Stromal cell of bone marrow (primary cell): Measurements from ENCODE around the gene CRHR2.

Experiments
- DNase-seq: peaks from one replicate; pipeline ENCODE4 v3.0.0-alpha.2; 2012; ENCODE audit warnings: low read depth

The CRHR2 gene

GRCh38 chr7:30706908-30707307 is 24.7 kb upstream of the CRHR2 start:
- DNase-seq: no peak

- DNase-seq: no peak
These were observed 24.1 kb upstream of the CRHR2 start for GRCh38 chr7:30706316-30706715.

GRCh38 chr7:30705596-30705995 is 23.3 kb upstream of the CRHR2 start:
- no peak for DNase-seq

- no peak for DNase-seq
These were observed 22.8 kb upstream of the CRHR2 start for GRCh38 chr7:30705008-30705407.

- no peak for DNase-seq
These were observed 21.5 kb upstream of the CRHR2 start for GRCh38 chr7:30703756-30704155.

GRCh38 chr7:30702200-30702599 is 19.9 kb upstream of the CRHR2 start:
- DNase-seq: no peak

GRCh38 chr7:30700941-30701340 is 18.7 kb upstream of the CRHR2 start:
- DNase-seq: no peak

GRCh38 chr7:30699706-30700495 is 17.6 kb upstream of the CRHR2 start:
- DNase-seq: no peak

- DNase-seq: no peak
These were observed 16.2 kb upstream of the CRHR2 start for GRCh38 chr7:30698481-30698880.

- DNase-seq: no peak
These were observed 15.6 kb upstream of the CRHR2 start for GRCh38 chr7:30697719-30698460.

- DNase-seq: no peak
These were observed 12.8 kb upstream of the CRHR2 start for GRCh38 chr7:30694774-30695721.

- no peak for DNase-seq
These were observed 12.0 kb upstream of the CRHR2 start for GRCh38 chr7:30694218-30694745.

- DNase-seq: no peak
These were observed 10.6 kb upstream of the CRHR2 start for GRCh38 chr7:30692882-30693281.

GRCh38 chr7:30692438-30692837 is 10.2 kb upstream of the CRHR2 start:
- DNase-seq: no peak

- DNase-seq: no peak
These were observed 7.8 kb upstream of the CRHR2 start for GRCh38 chr7:30690011-30690410.

GRCh38 chr7:30688718-30689221 is 6.5 kb upstream of the CRHR2 start:
- DNase-seq: no peak

- DNase-seq: no peak
These were observed 5.3 kb upstream of the CRHR2 start for GRCh38 chr7:30687604-30688003.

- DNase-seq: no peak
These were observed 2.1 kb upstream of the CRHR2 start for GRCh38 chr7:30684351-30684750.

- no peak for DNase-seq
These were observed 1.6 kb upstream of the CRHR2 start for GRCh38 chr7:30683816-30684215.

GRCh38 chr7:30683306-30683705 is 1.1 kb upstream of the CRHR2 start:
- no peak for DNase-seq

- DNase-seq: no peak
These were observed 443 bp downstream of the CRHR2 start for GRCh38 chr7:30681815-30682211.

GRCh38 chr7:30681331-30681797 is 892 bp downstream of the CRHR2 start:
- DNase-seq: no peak
